K562 (cell line): Measurements from ENCODE around the gene AS3MT. TPM values are rescaled to one million over a fixed set of nuclear protein-coding genes. Genes with fewer than 3 reads are reported as not detected.

Source experiments
- ATAC-seq: fragments of 200-7000 bp; cut with Tn5 transposase; 3 replicates; pipeline ENCODE4 v1.9.1; 2020; ENCODE audit warnings: moderate library complexity
- BruUV-seq: library from RNA; stranded (reverse); fragments of 400-500 nt; replicated peaks from 2 replicates; lab custom pipeline; 2021; lab: Mats Ljungman, UMichigan
- CTCF ChIA-PET: fragments of 300-600 bp; formaldehyde crosslinking; extraction: SDS; loops from one replicate; lab custom pipeline; 2021; ENCODE audit warnings: low intra/inter-chr PET ratio; lab: Yijun Ruan, JAX
- POLR2A ChIA-PET: fragments of 300-600, 350-650 bp; sonication (Branson Sonifier 250); formaldehyde crosslinking; extraction: SDS; loops from one replicate; lab custom pipeline; 2021; ENCODE audit warnings: antibody characterized with exemption, inconsistent platforms; lab: Yijun Ruan, JAX
- DNase-seq, 4 experiments: peaks; one replicate each; pipeline versions ENCODE4 v3.0.0 to v3.0.0-alpha.2; 2011 to 2018; ENCODE audit warnings: low spot score in 3 of 4, mixed read lengths in 3 of 4; ENCODE audit errors: extremely low read depth in 1 of 4
- FAIRE-seq: peaks from 2 replicates; lab custom pipeline; 2011; peaks lifted over from hg19 to GRCh38; lab: Jason Lieb, UNC
- H2AFZ ChIP-seq: 2 replicates; pipeline ENCODE4 v1.6.0; 2011; ENCODE audit warnings: low read depth, low read length, control low read depth, inconsistent platforms
- H3K27ac ChIP-seq: fragments of 200-600 bp; 3 replicates; pipeline ENCODE4 v1.8.0; 2011; ENCODE audit warnings: low read depth, mild to moderate bottlenecking, control low read depth, inconsistent platforms, low read length, moderate library complexity, mixed read lengths; ENCODE audit errors: extremely low read depth
- H3K27me3 ChIP-seq, 2 experiments: fragments of 300-600 bp in 1 of 2; 2 replicates in 1 of 2; 3 replicates in 1 of 2; pipeline versions ENCODE4 v1.6.0 to v1.8.0; 2011; ENCODE audit warnings: inconsistent platforms in 2 of 2, low read length in 2 of 2, mild to moderate bottlenecking in 1 of 2, mixed read lengths in 1 of 2, moderate library complexity in 1 of 2; ENCODE audit not compliant: control insufficient read depth in 2 of 2, insufficient read depth in 2 of 2
- H3K36me3 ChIP-seq: fragments of 300-600 bp; 3 replicates; pipeline ENCODE4 v1.8.0; 2011; ENCODE audit warnings: mild to moderate bottlenecking, low read length, inconsistent platforms; ENCODE audit not compliant: control insufficient read depth, insufficient read depth
- H3K4me1 ChIP-seq, 2 experiments: fragments of 200-600 bp in 1 of 2; replicated peaks in 1 of 2; 2 replicates in 1 of 2; 3 replicates in 1 of 2; pipeline versions ENCODE4 v1.5.1 to v1.8.0; 2011; ENCODE audit warnings: inconsistent platforms in 2 of 2, low read length in 2 of 2, mild to moderate bottlenecking in 1 of 2, mixed read lengths in 1 of 2, moderate library complexity in 1 of 2; ENCODE audit not compliant: control insufficient read depth in 2 of 2, insufficient read depth in 2 of 2
- H3K4me2 ChIP-seq: 2 replicates; pipeline ENCODE4 v1.6.1; 2011; ENCODE audit warnings: low read length, control low read depth, inconsistent platforms, mixed read lengths; ENCODE audit not compliant: insufficient read depth
- H3K4me3 ChIP-seq: fragments of 200-600 bp; sonication (generic), shearing (Covaris generic); 2 replicates; pipeline ENCODE4 v1.5.1; 2016; ENCODE audit warnings: control low read depth, inconsistent platforms
- H3K79me2 ChIP-seq: fragments of 200-600 bp; 3 replicates; pipeline ENCODE4 v1.8.0; 2011; ENCODE audit warnings: low read length, inconsistent platforms; ENCODE audit not compliant: control insufficient read depth, insufficient read depth
- H3K9ac ChIP-seq, 2 experiments: 2 replicates each; pipeline versions ENCODE4 v1.6.0 to v1.6.1; 2011; ENCODE audit warnings: low read depth in 2 of 2, low read length in 2 of 2, control low read depth in 1 of 2, inconsistent platforms in 1 of 2, mild to moderate bottlenecking in 1 of 2, mixed read lengths in 1 of 2; ENCODE audit not compliant: insufficient read depth in 1 of 2
- H3K9me1 ChIP-seq: one replicate; pipeline ENCODE4 v1.6.0; 2011; ENCODE audit warnings: inconsistent platforms, mild to moderate bottlenecking, low read length, moderate library complexity; ENCODE audit not compliant: control insufficient read depth, insufficient read depth
- H3K9me3 ChIP-seq: replicated peaks from 2 replicates; pipeline ENCODE4 v1.5.1; 2011; ENCODE audit warnings: low read depth, low read length, inconsistent platforms; ENCODE audit not compliant: control insufficient read depth, insufficient read depth
- H4K20me1 ChIP-seq: replicated peaks from 2 replicates; pipeline ENCODE4 v1.6.1; 2011; ENCODE audit warnings: low read length, inconsistent platforms, mixed read lengths; ENCODE audit not compliant: control insufficient read depth, insufficient read depth
- ARID3B ChIP-seq: fragments of 250-450 bp; sonication (Bioruptor Pico); IDR thresholded peaks from 2 replicates; pipeline ENCODE4 v1.4.0; 2020; ENCODE audit warnings: borderline replicate concordance
- ATF1 ChIP-seq, 2 experiments: fragments of 450-650 bp in 1 of 2; IDR thresholded peaks; 2 replicates each; pipeline ENCODE4 v1.6.1; 2016; ENCODE audit warnings: missing compliant biosample characterization in 1 of 2, missing genetic modification characterization in 1 of 2
- BRCA1 ChIP-seq, 2 experiments: fragments of 450-650 bp in 1 of 2; sonication (generic) in 1 of 2; formaldehyde crosslinking in 1 of 2; IDR thresholded peaks; 2 replicates each; pipeline versions ENCODE4 v1.5.0 to v1.6.1; 2017 to 2020; ENCODE audit warnings: mild to moderate bottlenecking in 1 of 2, missing genetic modification reagents in 1 of 2
- CBX5 ChIP-seq: IDR thresholded peaks from 2 replicates; pipeline ENCODE4 v1.6.1; 2014; ENCODE audit warnings: low read depth, borderline replicate concordance
- DMBX1 ChIP-seq: fragments of 250-450 bp; sonication (Bioruptor Pico); IDR thresholded peaks from 2 replicates; pipeline ENCODE4 v1.8.0; 2022; ENCODE audit warnings: inconsistent platforms, mild to moderate bottlenecking, moderate library complexity, borderline replicate concordance
- GATAD2A ChIP-seq: fragments of 450-650 bp; IDR thresholded peaks from 2 replicates; pipeline ENCODE4 v1.6.1; 2017
- ID3 ChIP-seq, 2 experiments: fragments of 250-450 bp in 1 of 2; fragments of 450-650 bp in 1 of 2; sonication (Bioruptor Pico) in 1 of 2; IDR thresholded peaks; 2 replicates each; pipeline versions ENCODE4 v1.6.1 to v1.8.0; 2016 to 2021; ENCODE audit warnings: mild to moderate bottlenecking in 2 of 2, moderate library complexity in 2 of 2, missing compliant biosample characterization in 1 of 2, missing genetic modification characterization in 1 of 2
- MTA1 ChIP-seq: fragments of 450-650 bp; IDR thresholded peaks from 2 replicates; pipeline ENCODE4 v1.6.1; 2017; ENCODE audit warnings: borderline replicate concordance
- NR1H2 ChIP-seq: sonication (generic); formaldehyde crosslinking; IDR thresholded peaks from 2 replicates; pipeline ENCODE4 v1.4.0; 2020; ENCODE audit warnings: mild to moderate bottlenecking, missing genetic modification reagents
- PHF20 ChIP-seq: fragments of 450-650 bp; IDR thresholded peaks from 2 replicates; pipeline ENCODE4 v1.6.1; 2018; ENCODE audit not compliant: partially characterized antibody
- POLR2A ChIP-seq: fragments of 450-650 bp; conservative IDR thresholded peaks from 2 replicates; pipeline ENCODE4 v1.6.1; 2016
- POU5F1 ChIP-seq: fragments of 150-350 bp; IDR thresholded peaks from 2 replicates; pipeline ENCODE4 v1.6.1; 2014; ENCODE audit warnings: borderline replicate concordance, low read length, low read depth, mild to moderate bottlenecking; ENCODE audit not compliant: partially characterized antibody
- PTTG1 ChIP-seq: fragments of 450-650 bp; IDR thresholded peaks from 2 replicates; pipeline ENCODE4 v1.6.1; 2016; ENCODE audit warnings: low read depth, mild to moderate bottlenecking, missing genetic modification characterization, missing compliant biosample characterization
- RFX1 ChIP-seq: fragments of 450-650 bp; IDR thresholded peaks from 2 replicates; pipeline ENCODE4 v1.6.1; 2016; ENCODE audit warnings: mild to moderate bottlenecking, moderate library complexity
- SRF ChIP-seq, 2 experiments: fragments of 250-450, 450-650 bp in 1 of 2; sonication (Bioruptor Pico) in 1 of 2; sonication (generic) in 1 of 2; formaldehyde crosslinking; IDR thresholded peaks; 2 replicates each; pipeline versions ENCODE4 v1.5.0 to v1.5.1; 2020 to 2022; ENCODE audit warnings: mild to moderate bottlenecking in 1 of 2, missing genetic modification reagents in 1 of 2
- SRSF7 ChIP-seq: fragments of 200-400 bp; formaldehyde crosslinking; optimal IDR thresholded peaks from 2 replicates; pipeline ENCODE3; 2017; ENCODE audit warnings: mild to moderate bottlenecking, low read depth, low read length
- STAG1 ChIP-seq: sonication (generic); formaldehyde crosslinking; IDR thresholded peaks from 2 replicates; pipeline ENCODE4 v1.5.0; 2020; ENCODE audit warnings: missing genetic modification reagents, borderline replicate concordance
- YBX1 ChIP-seq: fragments of 450-650 bp; IDR thresholded peaks from 2 replicates; pipeline ENCODE4 v1.7.1; 2016; ENCODE audit warnings: mild to moderate bottlenecking
- ZNF143 ChIP-seq: sonication (generic); formaldehyde crosslinking; IDR thresholded peaks from 2 replicates; pipeline ENCODE4 v1.9.0; 2022; ENCODE audit warnings: mild to moderate bottlenecking, missing genetic modification reagents
- ZNF311 ChIP-seq: fragments of 250-450 bp; sonication (Bioruptor Pico); IDR thresholded peaks from 2 replicates; pipeline ENCODE4 v1.4.0; 2020; ENCODE audit warnings: mild to moderate bottlenecking, moderate library complexity
- WGBS: fragments of 100-300 bp; shearing (Covaris generic); methylation state at CpG from one replicate; pipeline ENCODE4 v1.1.6; 2016; ENCODE audit warnings: low coverage, mixed read lengths; ENCODE audit not compliant: insufficient coverage; ENCODE audit errors: missing lambda C conversion rate; 5-methylcytosine and 5-hydroxymethylcytosine counted together
- in situ Hi-C: fragments of 300-500 bp; cut with MboI; formaldehyde crosslinking; loops from 4 replicates; pipeline ENCODE4 v1.15.0; 2018; ENCODE audit warnings: inconsistent platforms, mixed read lengths
- intact Hi-C: fragments of 100-400 bp; cut with micrococcal nuclease; formaldehyde crosslinking; loops from 2 replicates; pipeline ENCODE4 v1.14.2; 2022
- polyA plus RNA-seq, 8 experiments: library from polyadenylated mRNA; depleted of rRNA in 4 of 8; stranded (reverse) in 5 of 8; unstranded in 3 of 8; fragments of >200 nt; fragmentation: Nextera tagmentation in 2 of 8; fragmentation: Illumina TruSeq in 1 of 8; extraction: Ambion mirVana in 2 of 8; extraction: Trizol in 1 of 8; gene quantifications; 2 replicates each; pipeline versions ENCODE4 v1.2.1 to v1.2.3, GENCODE V29; 2011 to 2014; ENCODE audit warnings: inconsistent platforms in 1 of 8, missing spikeins in 1 of 8
- total RNA-seq, 7 experiments: library from RNA; depleted of rRNA in 6 of 7; stranded (reverse); fragments of >200 nt in 6 of 7; fragmentation: Illumina TruSeq in 2 of 7; extraction: Trizol in 2 of 7; gene quantifications; 2 replicates each; pipeline versions ENCODE4 v1.2.1 to v1.2.3, GENCODE V29; 2011 to 2021; ENCODE audit warnings: low replicate concordance in 1 of 7

AS3MT gene
- total and polyA plus RNA-seq, 9 of the 15 experiments (the other 6 are each of a cell fraction or from before 2014, with no cell fraction given) = 0.04 to 0.33 (median 0.19) TPM; not detected in 2

GRCh38 chr10:102930720-102931119, 61.5 kb downstream of the AS3MT start:
- WGBS = 47% methylated on average over 2 of the region's 2 CpGs
- Histone ChIP-seq H3K9me3 (no peaks in the 10 kb centered on the region), H3K79me2 (no peaks in the 10 kb centered on the region; the same call in 2 of the 3 replicates), H3K27ac (no peak overlapping the region), H3K4me3 (no peak overlapping the region), H3K36me3 (no peaks in the 10 kb centered on the region), H3K27me3 (no peaks in the 10 kb centered on the region), H3K4me2 (no peak overlapping the region), H4K20me1 (no peaks in the 10 kb centered on the region), H3K4me1 (peaks cover 4 to 6% of the 10 kb centered on the region in 2 experiments; a peak in 3 of 5 replicates), H3K9ac (no peak overlapping the region), H2AFZ (no peak overlapping the region), H3K9me1 (no peaks in the 10 kb centered on the region)
- ATAC-seq = no peak
- BruUV-seq = no TSS peak
- DNase-seq = no peak
- FAIRE-seq = no peak
- intact Hi-C loops (no loop called here), in situ Hi-C loops (no loop called here)
- POLR2A ChIA-PET = no interaction called here
- CTCF ChIA-PET = no interaction called here
- no peak for TF ChIP-seq PTTG1 (tag)
- TF ChIP-seq ID3 (CRISPR knock-in tag; IDR thresholded peaks at IDR 0.05) = no peak
- no peak for TF ChIP-seq ID3 (tag; IDR thresholded peaks at IDR 0.05)
- TF ChIP-seq GATAD2A = no peak
- no peak for TF ChIP-seq NR1H2
- no peak for TF ChIP-seq POU5F1
- no peak for TF ChIP-seq ATF1 (CRISPR knock-in tag; IDR thresholded peaks at IDR 0.05)
- TF ChIP-seq ATF1 (tag; IDR thresholded peaks at IDR 0.05) = no peak
- no peak for TF ChIP-seq CBX5
- TF ChIP-seq ARID3B (CRISPR knock-in tag) = no peak
- TF ChIP-seq DMBX1 (CRISPR knock-in tag) = no peak
- TF ChIP-seq ZNF143 = no peak
- no peak for TF ChIP-seq MTA1
- no peak for TF ChIP-seq BRCA1 (IDR thresholded peaks at IDR 0.05)
- no peak for TF ChIP-seq BRCA1 (CRISPR knock-in tag; IDR thresholded peaks at IDR 0.05)
- TF ChIP-seq STAG1 = no peak
- TF ChIP-seq POLR2A = no peak
- TF ChIP-seq RFX1 = no peak
- TF ChIP-seq ZNF311 = no peak
- TF ChIP-seq PHF20 = no peak
- no peak for TF ChIP-seq YBX1
- TF ChIP-seq SRF (CRISPR knock-in tag; IDR thresholded peaks at IDR 0.05) = no peak
- no peak for TF ChIP-seq SRSF7
